Bronchus fibroblast of lung (primary cell): ENCODE measurements around the gene TTF1. TPM values are rescaled to one million over a fixed set of nuclear protein-coding genes. Genes with fewer than 3 reads are reported as not detected.

Experiments used
- total RNA-seq: library from RNA; depleted of rRNA; stranded (reverse); fragments of >200 nt; gene quantifications from 2 replicates; pipeline ENCODE4 v1.2.3, GENCODE V29; 2015

TTF1 gene
- 10.6 TPM in 2 replicates for total RNA-seq

GRCh38 chr9:132406554-132407122 lies at the start of gene TTF1:
Gene TTF1, minus strand, starts transcription at chr9:132406840. Its CDS starts 4,019 bp downstream, at chr9:132402821.

GRCh38 chr9:132409828-132410528 lies 3.3 kb upstream of the TTF1 start, which contains the start of gene CFAP77:
Gene CFAP77, plus strand, starts transcription at chr9:132410211. Its CDS starts 61 bp downstream, at chr9:132410272.

GRCh38 chr9:132354637-132355355 lies 51.8 kb downstream of the TTF1 start, which contains the start of gene SETX:
Gene SETX, minus strand, starts transcription at chr9:132354986. Its CDS starts 5,558 bp downstream, at chr9:132349428.

Other genes starting within 250 kb of the TTF1 start
- under 0.01 and 0.15 TPM in 2 replicates for gene NTNG2, start 244.8 kb downstream of the TTF1 start, total RNA-seq
- gene SETX, start 51.9 kb downstream of the TTF1 start, total RNA-seq: 15.9 and 16.5 TPM in 2 replicates
- gene CFAP77, start 3.4 kb upstream of the TTF1 start, total RNA-seq: not detected in 2 replicates
- not detected in 2 replicates for gene BARHL1, start 175.8 kb upstream of the TTF1 start, total RNA-seq